ENCODE results near the gene OXSR1. TPM values are rescaled to one million over a fixed set of nuclear protein-coding genes. Genes with fewer than 3 reads are reported as not detected.

The OXSR1 gene
- polyA plus RNA-seq, 2 of the 4 experiments (the other 2 are of a cell fraction): 30.2 to 44.0 TPM

DNA sequence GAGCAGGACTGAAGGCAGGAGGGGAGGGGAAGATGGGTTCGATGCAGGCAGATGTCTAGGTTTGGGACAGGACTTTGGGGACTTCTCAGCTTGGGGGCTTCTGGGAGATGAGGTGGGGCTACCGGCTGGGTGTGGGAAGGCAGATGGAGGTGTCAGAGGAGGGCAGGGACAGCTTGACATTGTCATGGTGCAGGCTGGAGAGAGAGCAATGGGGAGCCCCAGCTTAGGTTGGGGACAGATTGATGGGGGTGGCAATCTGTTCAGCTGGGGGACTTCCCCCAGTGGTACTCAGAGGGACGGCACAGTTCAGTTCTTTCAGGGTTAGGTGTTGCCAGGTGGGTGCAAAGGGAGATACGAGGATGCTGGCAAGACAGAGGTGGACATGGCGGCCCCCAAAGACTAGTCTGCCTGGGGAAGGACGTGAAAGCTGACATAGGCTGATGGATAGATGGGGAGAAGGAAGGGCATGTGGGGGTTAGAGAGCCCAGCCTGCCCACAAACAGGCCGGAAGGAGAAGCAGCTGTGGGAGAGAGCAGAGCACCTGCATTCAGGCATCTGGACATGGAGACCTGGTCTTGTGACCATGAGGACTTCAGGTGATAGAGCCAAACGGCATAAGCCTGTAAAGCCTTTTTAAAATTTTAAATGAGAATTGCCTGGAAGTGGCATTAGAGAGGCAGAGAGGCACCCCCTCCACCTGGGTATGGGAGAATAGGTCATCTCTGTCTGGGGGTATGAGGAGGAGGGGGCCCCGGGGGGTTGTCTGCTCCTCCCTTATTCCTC lies 49.5 kb upstream of the OXSR1 start:
- Histone ChIP-seq H3K9me3 (no peaks in the 10 kb centered on the region), H3K27ac (no peak overlapping the region), H3K4me2 (no peak overlapping the region), H3K4me3 (no peak overlapping the region), H3K4me1 (no peaks in the 10 kb centered on the region)
- CTCF ChIA-PET: interaction anchor here (1.2 to 3.2 kb wide), 4 partner anchors 15 to 260 kb away, joined by 4 to 15 read pairs (median 4); partner anchors contain the start of gene XYLB
- no peak for ATAC-seq
- DNase-seq (ENCODE audit: low read depth in 1 of 2, low spot score in 1 of 2): no peak
- FAIRE-seq: no peak
- TF ChIP-seq RNF2 (IDR thresholded peaks at IDR 0.05; ENCODE audit: borderline replicate concordance, low read depth) (no peak), RFX5 (IDR thresholded peaks at IDR 0.05) (no peak), MYC (IDR thresholded peaks at IDR 0.05; ENCODE audit: borderline replicate concordance, low read length) (no peak)
- POLR2A ChIA-PET: interaction anchor here (2.6 kb wide), 1 partner anchor 21 kb away, joined by 12 read pairs; the partner anchor contains the start of gene ACAA1
- 58% methylated on average over 9 of the region's 9 CpGs for WGBS (ENCODE audit: missing lambda C conversion rate)

DNA sequence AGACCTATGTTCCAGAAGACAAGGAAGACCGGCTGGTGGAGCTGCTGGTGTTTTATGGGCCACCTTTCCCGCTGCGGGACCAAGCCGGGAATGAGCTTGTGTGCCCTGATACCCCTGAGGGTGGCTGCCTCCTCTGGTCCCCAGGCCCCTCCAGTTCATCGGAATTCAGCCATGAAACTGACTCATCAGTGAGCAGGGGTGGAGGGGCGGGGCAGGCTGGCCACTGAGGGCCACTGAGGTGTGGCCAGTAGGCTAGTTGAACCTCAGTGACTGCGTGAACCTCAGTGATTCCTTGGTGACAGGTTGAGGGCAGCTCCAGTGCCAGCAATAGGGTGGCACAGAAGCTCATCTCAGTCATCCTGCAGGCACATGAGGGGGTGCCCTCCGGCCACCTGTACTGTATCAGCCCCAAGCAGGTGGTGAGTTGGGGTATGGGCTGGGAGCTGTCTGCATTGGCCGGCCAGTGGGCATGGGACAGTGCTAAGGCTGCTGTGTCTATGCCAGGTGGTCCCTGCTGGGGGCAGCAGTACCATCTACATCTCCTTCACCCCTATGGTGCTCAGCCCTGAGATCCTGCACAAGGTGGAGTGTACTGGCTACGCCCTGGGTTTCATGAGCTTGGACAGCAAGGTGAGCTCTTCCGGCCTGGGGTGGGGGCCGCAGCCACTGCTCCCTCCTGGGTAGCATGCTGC lies 48.7 kb upstream of the OXSR1 start:
- no peak overlapping the region for H3K4me3 ChIP-seq
- no peak overlapping the region for H3K27ac ChIP-seq
- POLR2A ChIA-PET: interaction anchor here (2.6 kb wide), 1 partner anchor 21 kb away, joined by 12 read pairs; the partner anchor contains the start of gene ACAA1
- H3K4me1 ChIP-seq: no peaks in the 10 kb centered on the region
- ATAC-seq: peak in 1 of 2 experiments; percentile 16; a peak in 4 of 6 replicates
- DNase-seq (ENCODE audit: low read depth in 1 of 2, low spot score in 1 of 2): no peak
- no peak for FAIRE-seq
- H3K9me3 ChIP-seq: no peaks in the 10 kb centered on the region
- TF ChIP-seq RCOR1 (IDR thresholded peaks at IDR 0.05; ENCODE audit: low read depth, low read length) (no peak), SMC3 (IDR thresholded peaks at IDR 0.05) (no peak), FOSL2 (IDR thresholded peaks at IDR 0.05) (no peak), FOSL2 (CRISPR knock-in tag; IDR thresholded peaks at IDR 0.05) (no peak), ZSCAN20 (CRISPR knock-in tag; IDR thresholded peaks at IDR 0.05) (no peak), TFCP2L1 (CRISPR knock-in tag; IDR thresholded peaks at IDR 0.05) (no peak), NFE2L2 (conservative IDR thresholded peaks at IDR 0.05; ENCODE audit: low read length) (no peak), BCL3 (IDR thresholded peaks at IDR 0.05) (no peak), KDM1A (IDR thresholded peaks at IDR 0.05; ENCODE audit: low read depth) (no peak), CHD2 (IDR thresholded peaks at IDR 0.05; ENCODE audit: low read length, partially characterized antibody) (no peak)
- TF ChIP-seq, protein P1, sequence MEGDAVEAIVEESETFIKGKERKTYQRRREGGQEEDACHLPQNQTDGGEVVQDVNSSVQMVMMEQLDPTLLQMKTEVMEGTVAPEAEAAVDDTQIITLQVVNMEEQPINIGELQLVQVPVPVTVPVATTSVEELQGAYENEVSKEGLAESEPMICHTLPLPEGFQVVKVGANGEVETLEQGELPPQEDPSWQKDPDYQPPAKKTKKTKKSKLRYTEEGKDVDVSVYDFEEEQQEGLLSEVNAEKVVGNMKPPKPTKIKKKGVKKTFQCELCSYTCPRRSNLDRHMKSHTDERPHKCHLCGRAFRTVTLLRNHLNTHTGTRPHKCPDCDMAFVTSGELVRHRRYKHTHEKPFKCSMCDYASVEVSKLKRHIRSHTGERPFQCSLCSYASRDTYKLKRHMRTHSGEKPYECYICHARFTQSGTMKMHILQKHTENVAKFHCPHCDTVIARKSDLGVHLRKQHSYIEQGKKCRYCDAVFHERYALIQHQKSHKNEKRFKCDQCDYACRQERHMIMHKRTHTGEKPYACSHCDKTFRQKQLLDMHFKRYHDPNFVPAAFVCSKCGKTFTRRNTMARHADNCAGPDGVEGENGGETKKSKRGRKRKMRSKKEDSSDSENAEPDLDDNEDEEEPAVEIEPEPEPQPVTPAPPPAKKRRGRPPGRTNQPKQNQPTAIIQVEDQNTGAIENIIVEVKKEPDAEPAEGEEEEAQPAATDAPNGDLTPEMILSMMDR (IDR thresholded peaks at IDR 0.05): no peak
- 82% methylated on average over 7 of the region's 12 CpGs for WGBS (ENCODE audit: missing lambda C conversion rate)
- no peak overlapping the region for H3K4me2 ChIP-seq
- CTCF ChIA-PET: interaction anchor here (0.6 to 3.2 kb wide), 20 partner anchors 8 to 364 kb away, joined by 3 to 17 read pairs (median 4); partner anchors contain the start of genes ACAA1 and XYLB

DNA sequence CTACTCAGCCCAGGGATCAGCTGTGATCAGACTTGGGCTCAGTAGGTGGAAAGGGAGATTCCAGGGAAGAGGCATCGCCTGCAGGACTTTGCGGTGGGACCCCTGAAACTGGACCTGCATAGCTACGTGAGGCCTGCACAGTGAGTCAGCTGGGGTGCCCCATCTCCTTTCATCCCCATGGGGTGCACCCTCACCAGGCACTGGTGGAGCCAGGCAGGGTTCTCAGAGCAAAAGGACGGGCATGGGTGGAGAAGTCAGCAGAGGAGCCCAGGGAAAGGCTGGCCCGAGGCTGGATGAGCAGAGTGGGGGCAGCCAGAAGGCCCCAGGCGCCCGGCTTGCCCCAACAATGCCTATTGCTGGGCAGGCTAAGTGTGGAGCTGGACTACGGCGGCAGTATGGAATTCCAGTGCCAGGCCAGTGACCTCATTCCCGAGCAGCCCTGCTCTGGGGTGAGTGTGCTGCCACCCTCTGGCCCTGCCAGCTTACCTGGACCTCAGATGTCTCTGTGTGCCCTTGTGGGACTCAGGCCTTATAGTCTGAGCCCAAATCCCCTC lies 48.1 kb upstream of the OXSR1 start:
- no peak overlapping the region for H3K27ac ChIP-seq
- no peak overlapping the region for H3K4me2 ChIP-seq
- FAIRE-seq: no peak
- CTCF ChIA-PET: interaction anchor here (0.6 to 3.2 kb wide), 27 partner anchors 9 to 363 kb away, joined by 3 to 17 read pairs (median 3); partner anchors contain the start of genes ACAA1 and XYLB
- no peak for DNase-seq (ENCODE audit: low read depth in 1 of 2, low spot score in 1 of 2)
- ATAC-seq: peak; percentile 42 to 45; a peak in 5 of 6 replicates
- 81% methylated on average over 10 of the region's 10 CpGs for WGBS (ENCODE audit: missing lambda C conversion rate)
- no peak overlapping the region for H3K4me3 ChIP-seq
- H3K9me3 ChIP-seq: no peaks in the 10 kb centered on the region
- H3K4me1 ChIP-seq: no peaks in the 10 kb centered on the region
- TF ChIP-seq PHF8 (IDR thresholded peaks at IDR 0.05; ENCODE audit: borderline replicate concordance, low read depth) (no peak), MYC (IDR thresholded peaks at IDR 0.05; ENCODE audit: borderline replicate concordance, low read length) (no peak), CBX8 (IDR thresholded peaks at IDR 0.05) (no peak), RARB (CRISPR knock-in tag; IDR thresholded peaks at IDR 0.05) (no peak), POLR2AphosphoS2 (conservative IDR thresholded peaks at IDR 0.05; ENCODE audit: low read length) (no peak), GATA3 (IDR thresholded peaks at IDR 0.05; ENCODE audit: borderline replicate concordance) (no peak), TP53 (CRISPR knock-in tag; IDR thresholded peaks at IDR 0.05) (no peak), HES2 (IDR thresholded peaks at IDR 0.05) (no peak), CEBPB (IDR thresholded peaks at IDR 0.05) (no peak), RNF2 (IDR thresholded peaks at IDR 0.05; ENCODE audit: borderline replicate concordance, low read depth) (no peak), ESRRA (IDR thresholded peaks at IDR 0.05; ENCODE audit: borderline replicate concordance, low read length) (no peak)
- TF ChIP-seq, protein P2, sequence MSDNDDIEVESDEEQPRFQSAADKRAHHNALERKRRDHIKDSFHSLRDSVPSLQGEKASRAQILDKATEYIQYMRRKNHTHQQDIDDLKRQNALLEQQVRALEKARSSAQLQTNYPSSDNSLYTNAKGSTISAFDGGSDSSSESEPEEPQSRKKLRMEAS (IDR thresholded peaks at IDR 0.05): no peak
- TF ChIP-seq, protein P3, sequence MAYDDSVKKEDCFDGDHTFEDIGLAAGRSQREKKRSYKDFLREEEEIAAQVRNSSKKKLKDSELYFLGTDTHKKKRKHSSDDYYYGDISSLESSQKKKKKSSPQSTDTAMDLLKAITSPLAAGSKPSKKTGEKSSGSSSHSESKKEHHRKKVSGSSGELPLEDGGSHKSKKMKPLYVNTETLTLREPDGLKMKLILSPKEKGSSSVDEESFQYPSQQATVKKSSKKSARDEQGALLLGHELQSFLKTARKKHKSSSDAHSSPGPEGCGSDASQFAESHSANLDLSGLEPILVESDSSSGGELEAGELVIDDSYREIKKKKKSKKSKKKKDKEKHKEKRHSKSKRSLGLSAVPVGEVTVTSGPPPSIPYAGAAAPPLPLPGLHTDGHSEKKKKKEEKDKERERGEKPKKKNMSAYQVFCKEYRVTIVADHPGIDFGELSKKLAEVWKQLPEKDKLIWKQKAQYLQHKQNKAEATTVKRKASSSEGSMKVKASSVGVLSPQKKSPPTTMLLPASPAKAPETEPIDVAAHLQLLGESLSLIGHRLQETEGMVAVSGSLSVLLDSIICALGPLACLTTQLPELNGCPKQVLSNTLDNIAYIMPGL (CRISPR knock-in tag; IDR thresholded peaks at IDR 0.05; ENCODE audit: borderline replicate concordance): no peak
- POLR2A ChIA-PET: interaction anchor here (2.6 kb wide), 1 partner anchor 20 kb away, joined by 12 read pairs; the partner anchor contains the start of gene ACAA1
